Gastroesophageal sphincter (tissue), 4 donors: Measurements from ENCODE around the gene CLSTN2. TPM values are rescaled to one million over a fixed set of nuclear protein-coding genes. Genes with fewer than 3 reads are reported as not detected.

Experiments
- ATAC-seq: fragments of 150-250 bp; one replicate; pipeline ENCODE4 v1.9.1; 2016; ENCODE audit warnings: mild to moderate bottlenecking, moderate library complexity
- H3K27ac ChIP-seq, 4 donors: fragments of 200-600 bp; sonication (generic) in 3 of 4; 1 replicate in 3 of 4; 2 replicates in 1 of 4; pipeline ENCODE4 v1.5.1; 2016 to 2019
- H3K27me3 ChIP-seq: fragments of 200-600 bp; sonication (generic); one replicate; pipeline ENCODE4 v1.5.1; 2019
- H3K36me3 ChIP-seq, 2 donors: fragments of 200-600 bp; sonication (generic); one replicate each; pipeline ENCODE4 v1.5.1; 2019; ENCODE audit warnings: control low read depth in 1 of 2
- H3K4me1 ChIP-seq, 3 donors: fragments of 200-600 bp; sonication (generic); 1 replicate in 2 of 3; 2 replicates in 1 of 3; pipeline ENCODE4 v1.5.1; 2016 to 2019; ENCODE audit warnings: control low read depth in 2 of 3
- H3K4me3 ChIP-seq, 2 donors: fragments of 200-600 bp; sonication (generic); one replicate each; pipeline ENCODE4 v1.5.1; 2019; ENCODE audit warnings: mild to moderate bottlenecking in 1 of 2, moderate library complexity in 1 of 2
- H3K9me3 ChIP-seq, 3 donors: fragments of 200-600 bp; sonication (generic); one replicate each; pipeline ENCODE4 v1.5.1; 2017 to 2019; ENCODE audit warnings: control low read depth in 2 of 3
- CTCF ChIP-seq, 4 experiments: fragments of 200-600 bp in 2 of 4; fragments of 450-650 bp in 2 of 4; sonication (generic) in 1 of 4; IDR thresholded peaks; one replicate each; pipeline ENCODE4 v1.5.1; 2017 to 2019; ENCODE audit warnings: antibody characterized with exemption in 4 of 4, mild to moderate bottlenecking in 2 of 4, moderate library complexity in 2 of 4
- EP300 ChIP-seq: sonication (generic); formaldehyde crosslinking; IDR thresholded peaks from one replicate; pipeline ENCODE4 v1.6.1; 2017; ENCODE audit warnings: antibody characterized with exemption, mild to moderate bottlenecking
- POLR2A ChIP-seq, 2 donors: fragments of 450-650 bp; IDR thresholded peaks; one replicate each; pipeline ENCODE4 v1.6.1; 2017; ENCODE audit warnings: antibody characterized with exemption in 2 of 2, mild to moderate bottlenecking in 2 of 2, moderate library complexity in 1 of 2
- POLR2AphosphoS5 ChIP-seq: sonication (generic); formaldehyde crosslinking; IDR thresholded peaks from one replicate; pipeline ENCODE4 v1.6.1; 2017; ENCODE audit warnings: antibody characterized with exemption
- WGBS, 2 donors: methylation state at CpG; one replicate each; pipeline ENCODE4 v1.1.5; 2018; ENCODE audit warnings: low coverage in 1 of 2; 5-methylcytosine and 5-hydroxymethylcytosine counted together
- total RNA-seq, 4 donors: library from RNA; depleted of rRNA; stranded (reverse); fragments of >200 nt; gene quantifications; one replicate each; pipeline ENCODE4 v1.1.0, GENCODE V29; 2016

Gene CLSTN2
- total RNA-seq, 4 donors from 2014 or later, result 6.6 to 9.7 (median 7.7) TPM

DNA sequence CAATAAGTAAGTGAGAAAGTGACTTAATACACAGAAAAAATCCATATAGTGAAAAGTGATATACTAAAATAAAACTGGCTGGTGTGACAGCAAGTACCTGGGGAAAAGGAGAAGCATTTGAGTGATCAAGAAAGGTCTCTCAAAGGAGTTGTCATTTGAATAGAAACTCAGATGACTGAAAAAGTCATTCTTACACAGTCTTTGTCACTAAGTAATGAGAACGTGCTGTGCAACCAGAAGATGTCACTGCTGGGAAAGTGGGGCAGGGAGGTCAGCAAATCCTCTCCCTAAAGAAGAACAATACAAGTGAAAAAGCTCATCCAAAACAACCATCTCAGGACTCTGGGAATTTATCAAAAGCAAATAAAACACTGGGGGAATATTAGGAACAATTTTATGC lies 425.3 kb downstream of the CLSTN2 start:
- Histone ChIP-seq H3K4me1 (no peaks in the 10 kb centered on the region), H3K27me3 (no peaks in the 10 kb centered on the region), H3K27ac (no peak overlapping the region), H3K9me3 (no peaks in the 10 kb centered on the region), H3K4me3 (no peak overlapping the region), H3K36me3 (no peaks in the 10 kb centered on the region)
- no peak for ATAC-seq
- WGBS, 2 donors, result 50 to 80% methylated on average over 1 of the region's 1 CpG
- TF ChIP-seq POLR2AphosphoS5, result no peak
- no peak for TF ChIP-seq EP300
- TF ChIP-seq CTCF (IDR thresholded peaks at IDR 0.05), result no peak
- no peak for TF ChIP-seq POLR2A (IDR thresholded peaks at IDR 0.05)

- TF ChIP-seq POLR2AphosphoS5 (no peak), POLR2A (IDR thresholded peaks at IDR 0.05) (no peak), CTCF (IDR thresholded peaks at IDR 0.05) (no peak), EP300 (no peak)
- H3K27ac ChIP-seq, result no peak overlapping the region
- H3K9me3 ChIP-seq, result no peaks in the 10 kb centered on the region
- no peaks in the 10 kb centered on the region for H3K4me1 ChIP-seq
- WGBS, 2 donors, result 46 to 54% methylated on average over 3 to 5 of the region's 6 CpGs
- H3K4me3 ChIP-seq, result no peak overlapping the region
- ATAC-seq, result no peak
- H3K27me3 ChIP-seq, result no peaks in the 10 kb centered on the region
- no peaks in the 10 kb centered on the region for H3K36me3 ChIP-seq
Measured at GRCh38 chr3:140363801-140364200, 428.8 kb downstream of the CLSTN2 start.

DNA sequence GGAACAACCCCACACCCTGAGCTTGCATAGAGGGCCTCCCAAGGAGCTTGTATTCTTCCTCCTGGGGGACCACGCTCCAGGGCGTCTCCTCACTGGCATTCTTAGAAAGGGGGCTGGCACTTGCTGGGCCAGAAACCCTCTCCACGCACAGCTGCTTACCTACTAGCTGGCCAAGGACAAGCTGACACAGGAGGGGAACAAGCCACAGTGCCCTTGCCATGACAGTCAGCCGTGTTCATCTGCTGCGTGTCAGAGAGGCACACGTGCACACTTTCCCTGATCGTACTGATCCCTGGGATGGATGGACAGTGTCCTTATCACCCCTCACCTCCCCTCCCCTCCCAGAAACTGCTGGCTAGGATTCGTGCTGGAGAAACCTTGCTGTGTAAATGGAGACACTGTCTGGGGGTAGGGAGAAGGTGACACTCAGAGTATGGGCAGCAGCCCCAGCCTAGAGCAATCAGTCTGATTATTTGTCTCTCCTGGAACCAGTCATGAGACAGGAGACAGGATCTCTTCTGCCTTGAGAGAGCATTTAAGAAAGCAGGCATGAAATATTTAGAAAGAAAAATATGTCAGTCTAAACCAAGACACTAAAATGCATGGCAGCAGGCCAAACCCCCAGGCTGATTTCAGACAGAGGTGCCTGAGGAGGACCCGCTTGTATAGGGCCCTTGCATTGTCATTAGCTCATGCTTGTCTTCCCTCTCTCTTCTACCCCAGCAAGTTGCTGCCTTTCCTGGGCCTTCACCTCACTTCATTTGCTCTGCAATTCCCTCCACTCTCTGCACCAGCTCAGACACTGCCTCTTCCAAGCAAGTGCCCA lies 431.1 kb downstream of the CLSTN2 start:
- no peak overlapping the region for H3K27ac ChIP-seq
- TF ChIP-seq POLR2A (IDR thresholded peaks at IDR 0.05), result no peak
- TF ChIP-seq POLR2AphosphoS5, result no peak
- TF ChIP-seq EP300, result no peak
- TF ChIP-seq CTCF (IDR thresholded peaks at IDR 0.05), result no peak
- H3K4me1 ChIP-seq, result no peaks in the 10 kb centered on the region
- no peaks in the 10 kb centered on the region for H3K9me3 ChIP-seq
- ATAC-seq, result no peak
- H3K4me3 ChIP-seq, result no peak overlapping the region
- H3K36me3 ChIP-seq, result no peaks in the 10 kb centered on the region
- WGBS, 2 donors, result 55 to 85% methylated on average over 1 to 7 of the region's 9 CpGs
- H3K27me3 ChIP-seq, result no peaks in the 10 kb centered on the region

- Histone ChIP-seq H3K27ac (no peak overlapping the region), H3K4me1 (no peaks in the 10 kb centered on the region), H3K4me3 (no peak overlapping the region), H3K36me3 (no peaks in the 10 kb centered on the region), H3K9me3 (no peaks in the 10 kb centered on the region), H3K27me3 (no peaks in the 10 kb centered on the region)
- WGBS, 2 donors, result 94% methylated on average over 2 to 3 of the region's 5 CpGs
- TF ChIP-seq EP300, result no peak
- no peak for TF ChIP-seq POLR2AphosphoS5
- TF ChIP-seq POLR2A (IDR thresholded peaks at IDR 0.05), result no peak
- TF ChIP-seq CTCF (IDR thresholded peaks at IDR 0.05), result no peak
- ATAC-seq, result no peak
Measured at GRCh38 chr3:140368223-140368811, 433.3 kb downstream of the CLSTN2 start.

- ATAC-seq, result no peak
- H3K4me1 ChIP-seq, result no peaks in the 10 kb centered on the region
- H3K36me3 ChIP-seq, result no peaks in the 10 kb centered on the region
- no peak overlapping the region for H3K27ac ChIP-seq
- TF ChIP-seq EP300 (no peak), CTCF (IDR thresholded peaks at IDR 0.05) (no peak), POLR2AphosphoS5 (no peak), POLR2A (IDR thresholded peaks at IDR 0.05) (no peak)
- WGBS, 2 donors, result 0% methylated on average over 1 of the region's 2 CpGs; no CpG with 5 or more reads in 1 of the 2 donors
- H3K27me3 ChIP-seq, result no peaks in the 10 kb centered on the region
- H3K4me3 ChIP-seq, result no peak overlapping the region
- no peaks in the 10 kb centered on the region for H3K9me3 ChIP-seq
Measured at GRCh38 chr3:140370686-140371085, 435.7 kb downstream of the CLSTN2 start.
